Measurements from ENCODE around the gene BTBD19. TPM values are rescaled to one million over a fixed set of nuclear protein-coding genes. Genes with fewer than 3 reads are reported as not detected.
"Not testable (repeated sequence)": the region's sequence is repeated elsewhere in the genome, so short reads cannot be mapped to it uniquely, and the experiment has no call there.

Gene BTBD19
- total and polyA plus RNA-seq, 9 donors = 2.9 to 9.5 (median 8.0) TPM

DNA sequence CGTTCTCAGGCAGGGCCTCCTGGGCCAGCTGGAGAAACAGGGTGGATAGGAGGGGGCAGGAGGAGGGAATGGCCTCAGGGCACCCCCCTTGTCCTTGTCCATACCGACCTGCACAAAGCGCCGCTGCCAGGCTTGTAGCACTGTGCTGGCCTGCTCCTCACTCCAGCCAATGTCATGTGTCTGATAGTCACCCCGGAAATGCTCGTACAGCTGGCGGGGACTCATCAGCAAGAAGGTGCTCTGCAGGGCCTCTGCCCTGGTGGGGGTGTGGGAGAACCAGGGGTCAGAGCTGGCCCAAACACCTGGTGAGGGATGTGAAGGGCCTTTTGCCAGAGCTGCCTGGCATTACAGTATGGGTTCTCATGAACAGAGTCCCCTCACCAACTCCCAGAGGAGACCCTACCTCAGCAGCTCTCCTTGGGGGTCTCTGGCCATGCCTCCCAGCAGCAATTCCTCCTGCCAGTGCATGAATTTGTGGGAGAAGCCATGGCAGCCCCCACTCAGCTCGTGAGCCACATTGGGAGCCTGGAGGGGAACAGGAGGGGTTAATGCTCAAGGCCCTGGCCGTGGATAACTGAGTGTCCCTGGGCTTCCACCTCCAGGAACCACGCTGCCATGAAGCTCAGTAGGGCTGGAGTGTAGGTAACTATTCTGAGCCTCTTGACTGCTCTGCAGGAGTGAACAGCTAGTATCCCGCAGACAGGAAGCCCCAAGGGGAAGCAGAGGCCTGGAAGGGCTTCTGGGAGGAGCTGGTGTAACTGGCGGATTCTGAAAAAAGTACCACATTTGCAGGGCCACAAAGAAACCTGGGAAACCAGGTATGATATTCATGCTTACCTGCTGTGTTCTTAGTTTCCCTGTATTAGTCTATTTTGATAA is 21.4 kb downstream of the BTBD19 start:
- H3K27me3 ChIP-seq (ENCODE audit: control insufficient read depth, insufficient read depth, low read length) = no peaks in the 10 kb centered on the region
- H3K9me3 ChIP-seq (replicated peaks; ENCODE audit: control insufficient read depth, low read depth, low read length) = no peaks in the 10 kb centered on the region
- WGBS (ENCODE audit: insufficient coverage) = 74% methylated on average over 10 of the region's 12 CpGs
- no peak overlapping the region for H3K27ac ChIP-seq (ENCODE audit: low read length)
- DNase-seq = no peak
- peaks cover 11% of the 10 kb centered on the region for H3K36me3 ChIP-seq (ENCODE audit: control insufficient read depth, insufficient read depth, low read length)
- H3K4me3 ChIP-seq (ENCODE audit: low read length) = no peak overlapping the region
- H3K4me1 ChIP-seq (ENCODE audit: control insufficient read depth, insufficient read depth, low read length) = peaks cover 16% of the 10 kb centered on the region

DNA sequence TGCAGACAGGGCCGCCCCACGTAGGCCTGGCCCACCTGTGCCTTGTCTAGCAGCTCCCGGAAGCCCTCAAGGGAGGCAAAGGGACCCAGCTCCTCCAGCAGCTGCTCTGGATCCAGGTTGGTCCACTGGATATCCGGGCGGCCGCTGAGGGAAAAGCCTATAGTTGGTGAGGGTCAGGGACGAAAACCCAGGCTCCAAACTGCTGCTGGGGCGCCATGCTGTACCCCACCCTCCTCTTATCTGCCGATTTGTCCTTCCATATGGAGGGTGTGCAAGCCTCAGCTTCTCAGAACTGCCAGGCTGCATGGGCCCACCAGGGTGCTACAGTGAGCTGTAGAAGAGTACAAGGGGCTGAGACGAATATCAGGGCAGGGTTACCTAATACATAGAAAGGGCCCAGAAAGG is 22.6 kb downstream of the BTBD19 start:
- H3K27me3 ChIP-seq (ENCODE audit: control insufficient read depth, insufficient read depth, low read length) = no peaks in the 10 kb centered on the region
- WGBS (ENCODE audit: insufficient coverage) = 63% methylated on average over 4 of the region's 10 CpGs
- no peak overlapping the region for H3K27ac ChIP-seq (ENCODE audit: low read length)
- H3K4me1 ChIP-seq (ENCODE audit: control insufficient read depth, insufficient read depth, low read length) = peaks cover 16% of the 10 kb centered on the region
- H3K4me3 ChIP-seq (ENCODE audit: low read length) = no peak overlapping the region
- no peaks in the 10 kb centered on the region for H3K9me3 ChIP-seq (replicated peaks; ENCODE audit: control insufficient read depth, low read depth, low read length)
- peaks cover 11% of the 10 kb centered on the region for H3K36me3 ChIP-seq (ENCODE audit: control insufficient read depth, insufficient read depth, low read length)
- DNase-seq = no peak

DNA sequence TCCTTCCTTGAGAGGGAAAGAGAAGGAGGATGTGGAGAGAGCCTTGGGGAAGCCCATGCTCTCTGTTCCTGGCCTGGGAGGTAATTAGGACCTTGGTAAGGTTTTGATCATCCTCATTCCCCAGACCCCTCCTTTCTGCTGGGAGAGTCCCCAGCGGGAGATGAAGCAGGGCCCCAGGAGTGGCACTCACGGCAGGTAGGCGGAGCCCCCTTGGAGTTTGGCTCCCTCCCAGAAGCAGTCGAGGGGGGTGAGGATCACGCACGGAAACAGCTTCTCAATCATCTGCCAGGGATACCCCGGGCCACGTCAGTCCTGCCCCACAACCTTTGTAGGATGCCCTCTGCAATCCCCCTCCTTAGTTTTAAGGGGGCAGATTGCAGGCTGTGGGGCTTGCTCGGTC is 23.2 kb downstream of the BTBD19 start:
- peaks cover 11% of the 10 kb centered on the region for H3K36me3 ChIP-seq (ENCODE audit: control insufficient read depth, insufficient read depth, low read length)
- H3K4me3 ChIP-seq (ENCODE audit: low read length) = no peak overlapping the region
- no peaks in the 10 kb centered on the region for H3K27me3 ChIP-seq (ENCODE audit: control insufficient read depth, insufficient read depth, low read length)
- DNase-seq = no peak
- H3K9me3 ChIP-seq (replicated peaks; ENCODE audit: control insufficient read depth, low read depth, low read length) = no peaks in the 10 kb centered on the region
- peaks cover 14% of the 10 kb centered on the region for H3K4me1 ChIP-seq (ENCODE audit: control insufficient read depth, insufficient read depth, low read length)
- WGBS (ENCODE audit: insufficient coverage) = 30% methylated on average over 6 of the region's 9 CpGs
- H3K27ac ChIP-seq (ENCODE audit: low read length) = no peak overlapping the region

DNA sequence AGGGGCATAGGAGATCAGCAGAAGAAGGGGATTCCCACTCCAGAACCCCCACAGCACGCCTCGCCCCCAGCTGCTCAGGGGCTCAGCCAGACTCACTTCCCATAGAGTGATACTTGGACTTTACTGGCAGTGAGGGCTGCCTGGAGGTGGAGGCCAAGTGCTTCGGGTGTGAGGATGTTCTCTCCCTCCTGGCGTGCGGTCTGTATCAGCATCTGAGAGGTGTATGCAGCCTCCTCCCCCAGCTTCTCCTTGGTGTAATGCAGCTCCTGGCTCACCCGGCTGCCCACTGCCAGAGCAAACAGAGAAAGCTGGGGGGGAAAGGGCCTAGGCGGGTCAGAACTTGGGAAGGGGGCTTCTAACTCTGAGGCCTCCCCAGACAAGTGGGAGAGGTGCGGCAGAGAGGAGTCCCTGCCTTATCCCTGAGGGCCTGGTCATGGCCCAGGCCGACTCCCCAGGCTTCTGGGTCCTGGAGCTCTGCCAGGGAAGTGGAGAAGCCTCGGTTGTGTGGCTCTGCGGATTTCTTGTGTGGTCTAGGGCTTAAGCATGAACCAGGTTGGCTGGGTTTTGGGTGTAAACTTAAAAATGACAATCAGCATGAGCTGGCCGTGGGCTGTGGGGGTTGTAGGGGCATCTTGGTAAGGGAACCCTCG is 23.9 kb downstream of the BTBD19 start:
- no peak overlapping the region for H3K27ac ChIP-seq (ENCODE audit: low read length)
- peaks cover 8% of the 10 kb centered on the region for H3K4me1 ChIP-seq (ENCODE audit: control insufficient read depth, insufficient read depth, low read length)
- H3K9me3 ChIP-seq (replicated peaks; ENCODE audit: control insufficient read depth, low read depth, low read length) = no peaks in the 10 kb centered on the region
- DNase-seq = no peak
- peaks cover 9% of the 10 kb centered on the region for H3K36me3 ChIP-seq (ENCODE audit: control insufficient read depth, insufficient read depth, low read length)
- no peaks in the 10 kb centered on the region for H3K27me3 ChIP-seq (ENCODE audit: control insufficient read depth, insufficient read depth, low read length)
- 59% methylated on average over 7 of the region's 13 CpGs for WGBS (ENCODE audit: insufficient coverage)
- H3K4me3 ChIP-seq (ENCODE audit: low read length) = no peak overlapping the region

DNA sequence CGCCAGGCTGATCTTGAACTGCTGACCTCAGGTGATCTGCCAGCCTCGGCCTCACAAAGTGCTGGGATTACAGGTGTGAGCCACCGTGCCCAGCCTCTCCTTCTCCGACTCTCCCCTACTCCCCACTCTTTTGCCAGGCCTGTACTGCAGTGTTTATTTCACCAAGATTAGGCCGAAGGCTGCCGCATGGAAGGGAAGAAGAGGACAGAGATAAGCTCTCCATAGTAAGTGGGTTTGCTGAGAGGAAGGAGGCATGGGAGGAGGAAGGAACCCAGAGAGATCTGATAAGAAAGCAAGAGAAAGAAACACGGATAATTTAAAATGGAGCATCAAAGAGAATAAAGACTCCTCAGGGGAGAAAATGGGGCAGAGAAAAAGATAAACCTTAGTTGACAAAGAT is 26.0 kb downstream of the BTBD19 start:
- peaks cover 8% of the 10 kb centered on the region for H3K4me1 ChIP-seq (ENCODE audit: control insufficient read depth, insufficient read depth, low read length)
- H3K36me3 ChIP-seq (ENCODE audit: control insufficient read depth, insufficient read depth, low read length) = no peaks in the 10 kb centered on the region
- H3K4me3 ChIP-seq (ENCODE audit: low read length) = no peak overlapping the region
- WGBS (ENCODE audit: insufficient coverage) = 82% methylated on average over 5 of the region's 7 CpGs
- H3K9me3 ChIP-seq (replicated peaks; ENCODE audit: control insufficient read depth, low read depth, low read length) = no peaks in the 10 kb centered on the region
- DNase-seq = no peak
- H3K27ac ChIP-seq (ENCODE audit: low read length) = no peak overlapping the region
- H3K27me3 ChIP-seq (ENCODE audit: control insufficient read depth, insufficient read depth, low read length) = no peaks in the 10 kb centered on the region

DNA sequence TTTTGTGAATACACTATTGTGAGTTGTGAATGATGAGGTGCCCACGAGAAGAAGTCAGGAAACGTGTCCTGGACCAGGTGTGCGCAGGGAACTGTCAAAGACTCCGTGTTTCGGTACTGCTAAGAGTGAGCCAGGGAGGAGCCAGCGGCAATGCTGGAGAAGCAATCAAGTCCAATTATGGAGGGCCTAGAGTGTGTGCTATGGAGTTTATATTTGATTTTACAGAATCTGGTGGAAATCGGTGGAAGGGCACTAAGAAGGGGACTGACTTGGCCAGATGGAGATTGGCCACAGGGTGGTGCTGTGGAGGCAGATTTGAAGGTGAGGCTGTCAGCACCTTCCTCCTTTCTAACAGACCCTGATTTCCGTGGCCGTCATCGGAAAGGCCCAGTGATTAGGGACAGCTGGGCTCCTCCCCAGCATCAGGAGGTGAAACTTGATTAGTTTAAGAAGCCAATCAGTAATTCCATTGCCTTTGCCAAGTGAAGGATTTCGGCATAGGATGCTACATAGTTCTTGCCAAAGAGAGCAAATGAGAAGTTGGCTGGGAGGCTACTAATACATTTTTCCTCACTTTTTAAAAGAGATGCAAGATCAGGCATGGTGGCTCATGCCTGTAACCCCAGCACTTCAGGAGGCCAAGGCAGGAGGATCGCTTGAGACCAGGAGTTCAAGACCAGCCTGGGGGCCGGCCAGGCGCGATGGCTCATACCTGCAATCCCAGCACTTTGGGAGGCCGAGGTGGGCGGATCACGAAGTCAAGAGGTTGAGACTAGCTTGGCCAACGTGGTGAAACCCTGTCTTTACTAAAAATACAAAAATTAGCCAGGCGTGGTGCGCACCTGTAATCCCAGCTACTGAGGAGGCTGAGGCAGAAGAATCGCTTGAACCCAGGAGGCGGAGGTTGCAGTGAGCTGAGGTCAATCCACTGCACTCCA is 27.7 kb downstream of the BTBD19 start:
- Histone ChIP-seq H3K4me3 (ENCODE audit: low read length) (no peak overlapping the region), H3K4me1 (ENCODE audit: control insufficient read depth, insufficient read depth, low read length) (peaks cover 5% of the 10 kb centered on the region), H3K27me3 (ENCODE audit: control insufficient read depth, insufficient read depth, low read length) (no peaks in the 10 kb centered on the region), H3K27ac (ENCODE audit: low read length) (no peak overlapping the region), H3K9me3 (replicated peaks; ENCODE audit: control insufficient read depth, low read depth, low read length) (no peaks in the 10 kb centered on the region), H3K36me3 (ENCODE audit: control insufficient read depth, insufficient read depth, low read length) (no peaks in the 10 kb centered on the region)
- peak; percentile 90 for DNase-seq
- WGBS (ENCODE audit: insufficient coverage) = 70% methylated on average over 15 of the region's 23 CpGs

DNA sequence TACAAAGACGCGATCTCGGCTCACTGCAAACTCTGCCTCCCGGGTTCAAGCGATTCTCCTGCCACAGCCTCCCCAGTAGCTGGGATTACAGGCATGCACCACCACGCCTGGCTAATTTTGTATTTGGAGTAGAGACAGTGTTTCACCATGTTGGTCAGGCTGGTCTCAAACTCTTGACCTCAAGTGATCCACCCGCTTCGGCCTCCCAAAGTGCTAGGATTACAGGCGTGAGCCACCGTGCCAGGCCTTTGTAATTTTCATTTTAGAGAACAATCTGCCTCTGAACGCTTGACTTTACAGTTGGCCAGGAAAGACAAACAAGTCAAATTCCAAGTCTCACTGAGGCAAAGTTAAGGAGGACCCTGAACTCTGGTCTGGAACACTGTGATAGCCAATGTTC is 30.0 kb downstream of the BTBD19 start:
- peaks cover 11% of the 10 kb centered on the region for H3K4me1 ChIP-seq (ENCODE audit: control insufficient read depth, insufficient read depth, low read length)
- H3K9me3 ChIP-seq (replicated peaks; ENCODE audit: control insufficient read depth, low read depth, low read length); H3K4me3 ChIP-seq (ENCODE audit: low read length); H3K27me3 ChIP-seq (ENCODE audit: control insufficient read depth, insufficient read depth, low read length); DNase-seq; H3K27ac ChIP-seq (ENCODE audit: low read length); H3K36me3 ChIP-seq (ENCODE audit: control insufficient read depth, insufficient read depth, low read length): not testable (repeated sequence)
- WGBS (ENCODE audit: insufficient coverage) = 94% methylated on average over 9 of the region's 11 CpGs

DNA sequence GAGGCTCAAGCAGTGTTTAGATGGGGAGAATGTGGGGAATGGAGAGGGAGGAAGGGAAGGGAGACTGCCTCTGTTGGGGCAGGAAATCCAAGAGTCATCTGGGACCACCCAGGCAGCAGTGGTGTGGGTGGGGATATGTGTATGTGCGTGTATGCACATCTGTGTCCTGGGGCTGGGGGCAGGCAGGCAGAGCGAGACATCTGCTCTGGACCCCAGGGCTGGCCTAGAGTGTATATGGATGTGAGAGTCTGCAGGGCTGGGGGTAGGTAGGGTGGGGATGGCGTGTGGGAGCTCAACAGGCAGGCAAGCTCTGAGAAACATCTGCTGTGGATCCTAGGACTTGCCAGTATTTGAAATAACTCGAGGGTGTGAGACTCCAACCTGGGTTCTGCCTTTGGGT is 31.3 kb downstream of the BTBD19 start:
- no peaks in the 10 kb centered on the region for H3K36me3 ChIP-seq (ENCODE audit: control insufficient read depth, insufficient read depth, low read length)
- DNase-seq = peak; percentile 87
- H3K4me3 ChIP-seq (ENCODE audit: low read length) = no peak overlapping the region
- no peaks in the 10 kb centered on the region for H3K9me3 ChIP-seq (replicated peaks; ENCODE audit: control insufficient read depth, low read depth, low read length)
- no peak overlapping the region for H3K27ac ChIP-seq (ENCODE audit: low read length)
- WGBS (ENCODE audit: insufficient coverage) = 15% methylated on average over 4 of the region's 4 CpGs
- H3K27me3 ChIP-seq (ENCODE audit: control insufficient read depth, insufficient read depth, low read length) = no peaks in the 10 kb centered on the region
- peaks cover 11% of the 10 kb centered on the region for H3K4me1 ChIP-seq (ENCODE audit: control insufficient read depth, insufficient read depth, low read length)

DNA sequence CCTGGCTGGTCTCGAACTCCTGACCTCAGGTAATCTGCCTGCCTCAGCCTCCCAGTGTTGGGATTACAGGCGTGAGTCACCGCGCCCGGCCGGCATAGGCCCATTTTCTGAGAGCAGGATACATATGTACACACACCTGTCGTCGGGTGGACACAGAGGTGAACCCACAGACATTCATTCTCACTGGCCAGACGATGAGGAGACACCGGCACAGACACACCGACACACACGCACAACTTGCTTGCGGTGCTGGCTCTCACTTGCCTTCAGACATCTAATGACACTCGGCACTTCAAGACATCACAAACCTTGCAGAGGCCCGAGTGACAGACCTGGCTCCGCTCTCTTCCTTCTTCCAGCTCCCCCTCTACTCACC is 34.2 kb downstream of the BTBD19 start:
- Histone ChIP-seq H3K27ac (ENCODE audit: low read length) (peak overlapping the region; percentile 55), H3K9me3 (replicated peaks; ENCODE audit: control insufficient read depth, low read depth, low read length) (no peaks in the 10 kb centered on the region), H3K4me1 (ENCODE audit: control insufficient read depth, insufficient read depth, low read length) (peaks cover 7% of the 10 kb centered on the region), H3K27me3 (ENCODE audit: control insufficient read depth, insufficient read depth, low read length) (no peaks in the 10 kb centered on the region), H3K36me3 (ENCODE audit: control insufficient read depth, insufficient read depth, low read length) (no peaks in the 10 kb centered on the region), H3K4me3 (ENCODE audit: low read length) (peak overlapping the region; percentile 63)
- WGBS (ENCODE audit: insufficient coverage) = 47% methylated on average over 12 of the region's 16 CpGs
- DNase-seq = no peak
